Hepatocyte (in vitro differentiated cells): ENCODE data around the gene XRCC1. TPM values are rescaled to one million over a fixed set of nuclear protein-coding genes. Genes with fewer than 3 reads are reported as not detected.

Experiments used
- DNase-seq: peaks from one replicate; pipeline ENCODE4 v3.0.0-alpha.2; 2016; ENCODE audit warnings: low spot score
- H2AFZ ChIP-seq: fragments of 200-600 bp; sonication (generic); 2 replicates; pipeline ENCODE4 v1.6.0; 2016; ENCODE audit warnings: antibody characterized with exemption, mild to moderate bottlenecking
- H3K27ac ChIP-seq: fragments of 200-600 bp; sonication (generic); 2 replicates; pipeline ENCODE4 v1.5.1; 2016; ENCODE audit warnings: mild to moderate bottlenecking
- H3K27me3 ChIP-seq: fragments of 200-600 bp; sonication (generic); 2 replicates; pipeline ENCODE4 v1.6.1; 2016
- H3K36me3 ChIP-seq: fragments of 200-600 bp; sonication (generic); replicated peaks from 2 replicates; pipeline ENCODE4 v1.5.1; 2016; ENCODE audit warnings: low read depth; ENCODE audit not compliant: insufficient read depth
- H3K4me1 ChIP-seq: fragments of 200-600 bp; sonication (generic); 2 replicates; pipeline ENCODE4 v1.5.1; 2016; ENCODE audit warnings: mild to moderate bottlenecking, moderate library complexity; ENCODE audit not compliant: insufficient read depth
- H3K4me2 ChIP-seq: fragments of 200-600 bp; sonication (generic); 2 replicates; pipeline ENCODE4 v1.6.0; 2016
- H3K4me3 ChIP-seq: fragments of 200-600 bp; sonication (generic); 2 replicates; pipeline ENCODE4 v1.5.1; 2016; ENCODE audit warnings: mild to moderate bottlenecking
- H3K79me2 ChIP-seq: fragments of 200-600 bp; sonication (generic); 2 replicates; pipeline ENCODE4 v1.6.0; 2017; ENCODE audit warnings: mild to moderate bottlenecking
- H3K9me2 ChIP-seq: fragments of 200-600 bp; sonication (generic); replicated peaks from 2 replicates; pipeline ENCODE4 v1.6.0; 2017; ENCODE audit warnings: mild to moderate bottlenecking; ENCODE audit not compliant: insufficient read depth
- H3K9me3 ChIP-seq: fragments of 200-600 bp; sonication (generic); 2 replicates; pipeline ENCODE4 v1.5.1; 2016; ENCODE audit warnings: low read depth, mild to moderate bottlenecking
- H4K20me1 ChIP-seq: fragments of 200-600 bp; sonication (generic); 2 replicates; pipeline ENCODE4 v1.6.0; 2016; ENCODE audit warnings: mild to moderate bottlenecking; ENCODE audit not compliant: insufficient read depth, poor library complexity, severe bottlenecking
- EZH2 ChIP-seq: fragments of 200-600 bp; sonication (generic); IDR thresholded peaks from 2 replicates; pipeline ENCODE4 v1.6.1; 2016; ENCODE audit warnings: antibody characterized with exemption, mild to moderate bottlenecking, borderline replicate concordance
- EZH2phosphoT487 ChIP-seq: fragments of 200-600 bp; sonication (generic); IDR thresholded peaks from one replicate; pipeline ENCODE4 v1.6.1; 2018; ENCODE audit warnings: antibody characterized with exemption, mild to moderate bottlenecking, low read depth, moderate library complexity; ENCODE audit not compliant: unreplicated experiment, severe bottlenecking
- WGBS: methylation state at CpG from one replicate; pipeline ENCODE4 v1.1.6; 2016; ENCODE audit warnings: low lambda C conversion rate; ENCODE audit errors: missing lambda C conversion rate; 5-methylcytosine and 5-hydroxymethylcytosine counted together
- polyA plus RNA-seq: library from polyadenylated mRNA; unstranded; fragments of >200 nt; fragmentation: Nextera tagmentation; extraction: Ambion mirVana; gene quantifications from 2 replicates; pipeline ENCODE4 v1.2.1, GENCODE V29; 2016
- total RNA-seq: library from RNA; depleted of rRNA; stranded (reverse); fragments of >200 nt; gene quantifications from 2 replicates; pipeline ENCODE4 v1.2.3, GENCODE V29; 2014
- TF ChIP-seq, protein P1 (sequence below): fragments of 200-600 bp; sonication (generic); IDR thresholded peaks from 2 replicates; pipeline ENCODE4 v1.5.1; 2016; ENCODE audit warnings: antibody characterized with exemption, mild to moderate bottlenecking; ENCODE audit not compliant: poor library complexity

Gene XRCC1
- total and polyA plus RNA-seq, 2 experiments from 2014 or later, result 27.8 to 34.3 TPM

DNA sequence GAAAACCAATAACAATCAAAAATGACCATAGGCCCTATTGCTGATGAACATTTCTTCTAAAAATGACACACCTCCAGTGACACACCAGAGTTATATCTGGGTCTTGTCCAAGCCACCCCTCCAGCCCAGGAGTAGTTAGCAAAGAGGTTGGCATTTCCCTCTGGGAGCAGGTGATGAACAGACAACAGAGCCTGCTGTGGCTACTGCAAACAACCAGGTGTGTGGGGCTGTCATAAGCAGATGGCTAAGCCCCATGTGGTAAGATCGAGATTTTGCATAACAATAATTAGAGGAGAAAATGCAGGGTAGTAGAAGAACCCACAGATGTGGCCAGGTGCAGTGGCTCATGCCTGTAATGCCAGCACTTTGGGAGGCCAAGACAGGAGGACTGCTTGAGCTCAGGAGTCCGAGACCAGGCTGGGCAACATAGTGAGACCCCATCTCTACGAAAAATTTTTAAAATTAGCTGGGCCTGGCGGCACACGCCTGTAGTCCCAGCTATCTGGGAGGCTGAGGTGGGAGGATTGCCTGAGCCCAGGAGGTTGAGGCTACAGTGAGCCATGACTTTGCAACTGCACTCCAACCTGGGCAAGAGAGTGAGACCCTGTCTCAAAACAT is 5.0 kb downstream of the XRCC1 start:
- no peaks in the 10 kb centered on the region for H3K9me3 ChIP-seq
- peaks cover 60% of the 10 kb centered on the region for H3K79me2 ChIP-seq

DNA sequence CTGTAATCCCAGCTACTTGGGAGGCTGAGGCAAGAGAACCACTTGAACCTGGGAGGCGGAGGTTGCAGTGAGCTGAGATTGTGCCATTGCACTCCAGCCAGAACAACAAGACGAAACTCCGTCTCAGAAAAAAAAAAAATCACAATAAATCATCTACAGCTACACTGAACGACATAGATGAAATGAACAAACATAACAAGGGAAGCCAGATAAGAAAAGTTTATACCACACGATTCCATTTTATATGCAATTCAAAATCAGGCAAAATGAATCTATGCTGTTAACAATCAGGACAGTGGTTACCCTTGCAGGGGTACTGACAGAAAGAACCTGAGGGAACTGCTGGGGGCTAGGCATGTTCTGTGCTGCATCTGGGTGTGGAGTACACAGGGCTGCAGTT is 5.7 kb downstream of the XRCC1 start:
- peaks cover 57% of the 10 kb centered on the region for H3K79me2 ChIP-seq
- no peaks in the 10 kb centered on the region for H3K27me3 ChIP-seq
- H2AFZ ChIP-seq, result no peak overlapping the region
- 94% methylated on average over 5 of the region's 5 CpGs for WGBS
- TF ChIP-seq EZH2 (no peak), EZH2phosphoT487 (no peak)
- TF ChIP-seq, protein P1, sequence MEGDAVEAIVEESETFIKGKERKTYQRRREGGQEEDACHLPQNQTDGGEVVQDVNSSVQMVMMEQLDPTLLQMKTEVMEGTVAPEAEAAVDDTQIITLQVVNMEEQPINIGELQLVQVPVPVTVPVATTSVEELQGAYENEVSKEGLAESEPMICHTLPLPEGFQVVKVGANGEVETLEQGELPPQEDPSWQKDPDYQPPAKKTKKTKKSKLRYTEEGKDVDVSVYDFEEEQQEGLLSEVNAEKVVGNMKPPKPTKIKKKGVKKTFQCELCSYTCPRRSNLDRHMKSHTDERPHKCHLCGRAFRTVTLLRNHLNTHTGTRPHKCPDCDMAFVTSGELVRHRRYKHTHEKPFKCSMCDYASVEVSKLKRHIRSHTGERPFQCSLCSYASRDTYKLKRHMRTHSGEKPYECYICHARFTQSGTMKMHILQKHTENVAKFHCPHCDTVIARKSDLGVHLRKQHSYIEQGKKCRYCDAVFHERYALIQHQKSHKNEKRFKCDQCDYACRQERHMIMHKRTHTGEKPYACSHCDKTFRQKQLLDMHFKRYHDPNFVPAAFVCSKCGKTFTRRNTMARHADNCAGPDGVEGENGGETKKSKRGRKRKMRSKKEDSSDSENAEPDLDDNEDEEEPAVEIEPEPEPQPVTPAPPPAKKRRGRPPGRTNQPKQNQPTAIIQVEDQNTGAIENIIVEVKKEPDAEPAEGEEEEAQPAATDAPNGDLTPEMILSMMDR, result no peak
- H3K4me3 ChIP-seq, result no peak overlapping the region
- H3K9me2 ChIP-seq, result no peaks in the 10 kb centered on the region
- H4K20me1 ChIP-seq, result no peaks in the 10 kb centered on the region
- H3K4me1 ChIP-seq, result peaks cover 6% of the 10 kb centered on the region
- H3K4me2 ChIP-seq, result no peak overlapping the region
- H3K27ac ChIP-seq, result no peak overlapping the region
- no peaks in the 10 kb centered on the region for H3K36me3 ChIP-seq
- no peak for DNase-seq
- no peaks in the 10 kb centered on the region for H3K9me3 ChIP-seq

More for the DNA sequence above, 5.0 kb downstream of the XRCC1 start:
- Histone ChIP-seq H3K36me3 (no peaks in the 10 kb centered on the region), H3K27me3 (no peaks in the 10 kb centered on the region), H3K4me2 (no peak overlapping the region), H3K27ac (no peak overlapping the region), H3K4me1 (peaks cover 8% of the 10 kb centered on the region), H3K9me2 (no peaks in the 10 kb centered on the region), H2AFZ (no peak overlapping the region), H3K4me3 (no peak overlapping the region), H4K20me1 (no peaks in the 10 kb centered on the region)
- no peak for TF ChIP-seq EZH2
- no peak for TF ChIP-seq EZH2phosphoT487
- TF ChIP-seq, protein P1, result no peak
- no peak for DNase-seq
- 89% methylated on average over 5 of the region's 5 CpGs for WGBS

DNA sequence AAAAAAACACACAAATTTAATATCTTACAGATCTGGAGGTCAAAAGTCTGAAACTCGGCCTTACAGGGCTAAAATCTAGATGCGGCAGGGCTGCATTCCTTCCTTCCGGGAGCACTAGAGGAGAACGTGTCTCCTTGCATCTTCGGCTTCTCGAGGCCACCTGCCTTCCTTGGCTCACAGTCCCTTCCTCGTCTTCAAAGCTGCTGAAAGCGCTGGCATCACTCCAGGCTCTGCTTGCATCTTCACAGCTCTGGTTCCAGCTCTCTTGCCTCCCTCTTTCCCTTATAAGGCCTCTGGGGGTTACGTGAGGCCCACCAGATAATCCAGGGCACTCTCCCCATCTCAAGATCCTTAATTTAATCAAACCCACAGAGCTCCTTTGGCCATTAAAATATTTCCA is 10.5 kb downstream of the XRCC1 start:
- TF ChIP-seq EZH2, result no peak
- no peak for TF ChIP-seq EZH2phosphoT487
- TF ChIP-seq, protein P1, result no peak
- H2AFZ ChIP-seq, result no peak overlapping the region
- no peaks in the 10 kb centered on the region for H3K4me1 ChIP-seq
- H3K79me2 ChIP-seq, result peaks cover 24% of the 10 kb centered on the region
- H3K4me3 ChIP-seq, result no peak overlapping the region
- no peaks in the 10 kb centered on the region for H3K9me3 ChIP-seq
- H3K9me2 ChIP-seq, result no peaks in the 10 kb centered on the region
- no peak for DNase-seq
- no peaks in the 10 kb centered on the region for H4K20me1 ChIP-seq
- no peaks in the 10 kb centered on the region for H3K27me3 ChIP-seq
- no peak overlapping the region for H3K27ac ChIP-seq
- no peak overlapping the region for H3K4me2 ChIP-seq
- WGBS, result 94% methylated on average over 9 of the region's 9 CpGs
- no peaks in the 10 kb centered on the region for H3K36me3 ChIP-seq
